Esophagus squamous epithelium (tissue), 4 donors: Measurements from ENCODE around the gene HDGFL2.

Experiments used
- CTCF ChIP-seq, 6 experiments: fragments of 450-650 bp in 4 of 6; fragments of 200-600 bp in 2 of 6; sonication (generic) in 2 of 6; IDR thresholded peaks; one replicate each; pipeline ENCODE4 v1.5.1; 2016 to 2019; ENCODE audit warnings: antibody characterized with exemption in 6 of 6, mild to moderate bottlenecking in 4 of 6, moderate library complexity in 4 of 6
- POLR2A ChIP-seq, 4 donors: fragments of 450-650 bp; IDR thresholded peaks; one replicate each; pipeline ENCODE4 v1.6.1; 2017; ENCODE audit warnings: antibody characterized with exemption in 4 of 4, mild to moderate bottlenecking in 4 of 4, moderate library complexity in 3 of 4

- no peak for TF ChIP-seq CTCF (IDR thresholded peaks at IDR 0.05)
- no peak for TF ChIP-seq POLR2A (IDR thresholded peaks at IDR 0.05)
These were observed 56.7 kb downstream of the HDGFL2 start for GRCh38 chr19:4528843-4529242.
